H1 (cell line): ENCODE data around the gene TXNDC5. TPM values are rescaled to one million over a fixed set of nuclear protein-coding genes. Genes with fewer than 3 reads are reported as not detected.

Source experiments
- CTCF ChIA-PET: fragments of 300-600 bp; sonication (Branson Sonifier 250); formaldehyde crosslinking; loops from one replicate; lab custom pipeline; 2021; ENCODE audit not compliant: partially characterized antibody; lab: Charles Lee
- POLR2A ChIA-PET: fragments of 300-600 bp; sonication (Branson Sonifier 250); formaldehyde crosslinking; loops from one replicate; lab custom pipeline; 2021; ENCODE audit warnings: inconsistent platforms; ENCODE audit not compliant: partially characterized antibody; lab: Charles Lee
- DNase-seq, 2 experiments: peaks; one replicate each; pipeline versions ENCODE4 v3.0.0 to v3.0.0-alpha.2; 2010 to 2022; ENCODE audit warnings: low spot score in 2 of 2, low read depth in 1 of 2, mixed read lengths in 1 of 2
- FAIRE-seq: peaks from 2 replicates; lab custom pipeline; 2011; peaks lifted over from hg19 to GRCh38; lab: Jason Lieb, UNC
- H2AFZ ChIP-seq: 2 replicates; pipeline ENCODE4 v1.8.1; 2012; ENCODE audit warnings: low read length, inconsistent platforms
- H2AK5ac ChIP-seq: 2 replicates; pipeline ENCODE4 v1.6.1; 2013; ENCODE audit warnings: low read depth, low read length
- H2BK120ac ChIP-seq: replicated peaks from 2 replicates; pipeline ENCODE3; 2013; ENCODE audit warnings: low read depth, low read length, inconsistent platforms
- H2BK12ac ChIP-seq: 2 replicates; pipeline ENCODE4 v1.6.1; 2013; ENCODE audit warnings: low read depth, low read length
- H2BK15ac ChIP-seq: 2 replicates; pipeline ENCODE4 v1.6.1; 2013; ENCODE audit warnings: low read length
- H2BK20ac ChIP-seq: 2 replicates; pipeline ENCODE4 v1.6.1; 2013; ENCODE audit warnings: low read length
- H2BK5ac ChIP-seq: 2 replicates; pipeline ENCODE4 v1.6.1; 2013; ENCODE audit warnings: low read depth, low read length
- H3K14ac ChIP-seq: 2 replicates; pipeline ENCODE4 v1.6.1; 2013; ENCODE audit warnings: inconsistent platforms; ENCODE audit not compliant: insufficient read length
- H3K18ac ChIP-seq: 2 replicates; pipeline ENCODE4 v1.6.1; 2013; ENCODE audit warnings: low read length; ENCODE audit errors: extremely low read depth
- H3K23ac ChIP-seq: 2 replicates; pipeline ENCODE4 v1.6.1; 2013; ENCODE audit warnings: inconsistent platforms; ENCODE audit not compliant: insufficient read length
- H3K23me2 ChIP-seq: 2 replicates; pipeline ENCODE4 v1.6.1; 2013; ENCODE audit warnings: low read depth, low read length
- H3K27ac ChIP-seq: 2 replicates; pipeline ENCODE4 v1.6.1; 2011; ENCODE audit warnings: low read depth, low read length, inconsistent platforms
- H3K27me3 ChIP-seq, 4 experiments: replicated peaks in 1 of 4; 1 replicate in 1 of 4; 2 replicates in 3 of 4; pipeline versions ENCODE4 v1.6.1 to v1.8.1; 2011 to 2013; ENCODE audit warnings: low read length in 3 of 4, mild to moderate bottlenecking in 3 of 4, inconsistent platforms in 2 of 4, mixed read lengths in 2 of 4, moderate library complexity in 1 of 4; ENCODE audit not compliant: control insufficient read depth in 3 of 4, insufficient read depth in 3 of 4; ENCODE audit errors: extremely low read depth in 1 of 4
- H3K36me3 ChIP-seq, 4 experiments: 2 replicates each; pipeline versions ENCODE4 v1.6.1 to v1.8.1; 2011 to 2013; ENCODE audit warnings: mild to moderate bottlenecking in 4 of 4, low read length in 3 of 4, moderate library complexity in 2 of 4, control low read depth in 1 of 4, inconsistent platforms in 1 of 4; ENCODE audit not compliant: insufficient read depth in 4 of 4, control insufficient read depth in 2 of 4
- H3K4ac ChIP-seq: replicated peaks from 2 replicates; pipeline ENCODE3; 2013; ENCODE audit warnings: low read length, low read depth, mixed read lengths, inconsistent platforms; ENCODE audit not compliant: insufficient read length
- H3K4me1 ChIP-seq, 4 experiments: replicated peaks in 1 of 4; 1 replicate in 1 of 4; 2 replicates in 3 of 4; pipeline versions ENCODE4 v1.6.1 to v1.8.1; 2011 to 2013; ENCODE audit warnings: low read length in 3 of 4, inconsistent platforms in 2 of 4, mixed read lengths in 1 of 4; ENCODE audit not compliant: insufficient read depth in 4 of 4, control insufficient read depth in 3 of 4
- H3K4me2 ChIP-seq, 2 experiments: 2 replicates each; pipeline versions ENCODE4 v1.6.1 to v1.8.1; 2011 to 2013; ENCODE audit warnings: low read depth in 2 of 2, low read length in 2 of 2, control low read depth in 1 of 2, inconsistent platforms in 1 of 2, mild to moderate bottlenecking in 1 of 2; ENCODE audit not compliant: insufficient read depth in 1 of 2
- H3K4me3 ChIP-seq, 4 experiments: fragments of 200-600, 300-600 bp in 1 of 4; sonication (generic), shearing (Covaris generic), sonication (Bioruptor Twin) in 1 of 4; 2 replicates each; pipeline versions ENCODE4 v1.5.1 to v1.8.1; 2011 to 2016; ENCODE audit warnings: low read length in 4 of 4, low read depth in 3 of 4, control low read depth in 2 of 4, inconsistent platforms in 2 of 4, mild to moderate bottlenecking in 2 of 4, mixed read lengths in 1 of 4, moderate library complexity in 1 of 4; ENCODE audit not compliant: insufficient read depth in 2 of 4; ENCODE audit errors: extremely low read depth in 1 of 4
- H3K56ac ChIP-seq: replicated peaks from 2 replicates; pipeline ENCODE3; 2013; ENCODE audit warnings: low read depth, mild to moderate bottlenecking, mixed read lengths, low read length, inconsistent platforms; ENCODE audit not compliant: insufficient read length
- H3K79me1 ChIP-seq: 2 replicates; pipeline ENCODE4 v1.6.1; 2013; ENCODE audit warnings: low read depth, low read length, control low read depth
- H3K79me2 ChIP-seq, 2 experiments: 2 replicates each; pipeline versions ENCODE4 v1.6.1 to v1.8.1; 2012 to 2013; ENCODE audit warnings: low read length in 2 of 2, mild to moderate bottlenecking in 2 of 2, inconsistent platforms in 1 of 2; ENCODE audit not compliant: insufficient read depth in 2 of 2, control insufficient read depth in 1 of 2
- H3K9ac ChIP-seq, 4 experiments: replicated peaks in 1 of 4; 1 replicate in 1 of 4; 2 replicates in 3 of 4; pipeline versions ENCODE4 v1.6.1 to v1.8.1; 2011 to 2013; ENCODE audit warnings: low read depth in 3 of 4, low read length in 3 of 4, control low read depth in 2 of 4, mild to moderate bottlenecking in 2 of 4, moderate library complexity in 2 of 4, inconsistent platforms in 1 of 4; ENCODE audit errors: extremely low read depth in 1 of 4
- H3K9me3 ChIP-seq, 2 experiments: 2 replicates each; pipeline versions ENCODE4 v1.6.1 to v1.8.1; 2012 to 2013; ENCODE audit warnings: mild to moderate bottlenecking in 2 of 2, moderate library complexity in 2 of 2, control low read depth in 1 of 2, inconsistent platforms in 1 of 2, low read depth in 1 of 2, low read length in 1 of 2, mixed read lengths in 1 of 2; ENCODE audit not compliant: insufficient read depth in 2 of 2
- H4K20me1 ChIP-seq, 2 experiments: replicated peaks in 1 of 2; 2 replicates each; pipeline versions ENCODE3 to v1.8.1; 2011 to 2013; ENCODE audit warnings: inconsistent platforms in 2 of 2, low read length in 2 of 2, mild to moderate bottlenecking in 1 of 2; ENCODE audit not compliant: insufficient read depth in 2 of 2, control insufficient read depth in 1 of 2
- H4K5ac ChIP-seq: 2 replicates; pipeline ENCODE4 v1.6.1; 2013; ENCODE audit warnings: low read length, low read depth, mixed read lengths, inconsistent platforms; ENCODE audit not compliant: insufficient read length
- H4K8ac ChIP-seq: 2 replicates; pipeline ENCODE4 v1.8.0; 2013; ENCODE audit warnings: mild to moderate bottlenecking, moderate library complexity, low read length, inconsistent platforms; ENCODE audit not compliant: insufficient read depth; ENCODE audit errors: extremely low read depth
- H4K91ac ChIP-seq: replicated peaks from 2 replicates; pipeline ENCODE3; 2013; ENCODE audit warnings: low read length, mixed read lengths, inconsistent platforms; ENCODE audit not compliant: insufficient read length
- CREB1 ChIP-seq: IDR thresholded peaks from 2 replicates; pipeline ENCODE4 v1.6.1; 2012; ENCODE audit warnings: inconsistent platforms
- POU5F1 ChIP-seq: IDR thresholded peaks from 2 replicates; pipeline ENCODE4 v1.6.1; 2011; ENCODE audit warnings: low read depth, mild to moderate bottlenecking, low read length, moderate library complexity
- RBBP5 ChIP-seq: IDR thresholded peaks from 2 replicates; pipeline ENCODE4 v1.7.1; 2012; ENCODE audit warnings: low read depth, mild to moderate bottlenecking, inconsistent platforms, low read length, moderate library complexity, borderline replicate concordance
- WGBS, 2 experiments: shearing (Covaris generic) in 1 of 2; methylation state at CpG; one replicate each; pipeline versions ENCODE4 v1.1.6 to v1.1.7; 2013 to 2015; ENCODE audit warnings: low lambda C conversion rate in 2 of 2, mixed read lengths in 2 of 2, inconsistent platforms in 1 of 2, low coverage in 1 of 2, missing lambda C conversion rate in 1 of 2; ENCODE audit not compliant: insufficient replicate concordance in 2 of 2, insufficient coverage in 1 of 2, insufficient read length in 1 of 2; ENCODE audit errors: extremely low coverage in 1 of 2, missing lambda C conversion rate in 1 of 2; 5-methylcytosine and 5-hydroxymethylcytosine counted together
- polyA plus RNA-seq, 7 experiments: library from polyadenylated mRNA; depleted of rRNA in 3 of 7; stranded (reverse) in 5 of 7; unstranded in 2 of 7; fragments of >200 nt in 5 of 7; fragments of 200-250 nt in 2 of 7; gene quantifications; 1 replicate in 5 of 7; 2 replicates in 1 of 7; 4 replicates in 1 of 7; pipeline versions ENCODE4 v1.2.1 to v1.2.3, GENCODE V29; 2011 to 2013; ENCODE audit warnings: missing spikeins in 2 of 7, mixed read lengths in 2 of 7
- total RNA-seq: library from RNA; stranded (reverse); fragmentation: NEBNext Ultra II Directional; extraction: Animal tissue kit (Norgen Biotek cat#: 25700); gene quantifications from 2 replicates; pipeline ENCODE4 v1.2.1, GENCODE V29; 2021

The TXNDC5 gene
- total and polyA plus RNA-seq, 2 of the 8 experiments (the other 6 are each of a cell fraction or from before 2014, with no cell fraction given) = 114 to 172 TPM

- CTCF ChIA-PET = interaction anchor here (0.6 to 0.9 kb wide), 3 partner anchors 20 to 370 kb away, joined by 3 read pairs; no protein-coding TSS in a partner anchor
- H2BK5ac ChIP-seq = no peak overlapping the region
- no peak overlapping the region for H3K4me3 ChIP-seq
- H4K91ac ChIP-seq = no peak overlapping the region
- no peak overlapping the region for H3K23ac ChIP-seq
- peaks cover 46 to 81% (median 77%) of the 10 kb centered on the region in 4 experiments for H3K36me3 ChIP-seq
- no peak overlapping the region for H3K56ac ChIP-seq
- no peak overlapping the region for H2BK15ac ChIP-seq
- WGBS, 2 experiments = 94% methylated on average over 9 of the region's 9 CpGs; no CpG with 5 or more reads in 1 of the 2 experiments
- no peaks in the 10 kb centered on the region for H3K27me3 ChIP-seq
- no peak overlapping the region for H2AFZ ChIP-seq
- POLR2A ChIA-PET = interaction anchor here (0.6 to 0.7 kb wide), 2 partner anchors 98 to 216 kb away, joined by 3 to 5 read pairs; no protein-coding TSS in a partner anchor
- H2BK12ac ChIP-seq = no peak overlapping the region
- H3K14ac ChIP-seq = no peak overlapping the region
- no peaks in the 10 kb centered on the region for H3K79me2 ChIP-seq
- H3K27ac ChIP-seq = no peak overlapping the region
- no peak overlapping the region for H2BK20ac ChIP-seq
- no peak overlapping the region for H4K8ac ChIP-seq
- DNase-seq = no peak
- H2AK5ac ChIP-seq = no peak overlapping the region
- no peaks in the 10 kb centered on the region for H3K4me1 ChIP-seq
- H3K9me3 ChIP-seq = no peaks in the 10 kb centered on the region
- no peak overlapping the region for H4K5ac ChIP-seq
- H3K9ac ChIP-seq = no peak overlapping the region
- H3K23me2 ChIP-seq = no peaks in the 10 kb centered on the region
- H2BK120ac ChIP-seq = no peak overlapping the region
- H3K4ac ChIP-seq = no peak overlapping the region
- H4K20me1 ChIP-seq = peaks cover 5 to 7% of the 10 kb centered on the region in 2 experiments
- H3K79me1 ChIP-seq = peaks cover 2% of the 10 kb centered on the region; the same call in 1 of the 2 replicates
- FAIRE-seq = no peak
- H3K18ac ChIP-seq = no peak overlapping the region
- no peak overlapping the region for H3K4me2 ChIP-seq
- TF ChIP-seq RBBP5 = no peak
- no peak for TF ChIP-seq CREB1
- TF ChIP-seq POU5F1 = no peak
These were observed 13.0 kb downstream of the TXNDC5 start for GRCh38 chr6:7897461-7898192.
